Caco-2 (cell line): ENCODE data around the gene CREBBP. TPM values are rescaled to one million over a fixed set of nuclear protein-coding genes. Genes with fewer than 3 reads are reported as not detected.

Experiments used
- BruUV-seq: library from RNA; stranded (reverse); fragments of 400-500 nt; replicated peaks from 2 replicates; lab custom pipeline; 2021; lab: Mats Ljungman, UMichigan
- CTCF ChIA-PET: fragments of 300-600 bp; sonication (Branson Sonifier 250); formaldehyde crosslinking; loops from one replicate; lab custom pipeline; 2022; ENCODE audit warnings: antibody characterized with exemption; lab: Charles Lee
- POLR2A ChIA-PET: fragments of 300-600 bp; sonication (Branson Sonifier 250); formaldehyde crosslinking; loops from one replicate; lab custom pipeline; 2022; ENCODE audit warnings: antibody characterized with exemption; lab: Charles Lee
- DNase-seq, 2 experiments: peaks; one replicate each; pipeline versions ENCODE4 v3.0.0 to v3.0.0-alpha.2; 2020 to 2022
- H3K27me3 ChIP-seq: replicated peaks from 2 replicates; pipeline ENCODE4 v1.6.0; 2011; ENCODE audit warnings: low read length; ENCODE audit not compliant: control insufficient read depth, insufficient read depth
- H3K36me3 ChIP-seq: 2 replicates; pipeline ENCODE4 v1.5.1; 2011; ENCODE audit warnings: low read length; ENCODE audit not compliant: control insufficient read depth, insufficient read depth
- H3K4me1 ChIP-seq: fragments of 250-450 bp; sonication (Bioruptor Pico); 2 replicates; pipeline ENCODE4 v1.5.1; 2020; ENCODE audit warnings: mild to moderate bottlenecking
- H3K4me3 ChIP-seq: 2 replicates; pipeline ENCODE4 v1.5.1; 2011; ENCODE audit warnings: low read depth, mild to moderate bottlenecking, control low read depth, low read length
- H3K9me3 ChIP-seq: fragments of 250-450 bp; sonication (Bioruptor Pico); 2 replicates; pipeline ENCODE4 v1.5.1; 2020; ENCODE audit warnings: mild to moderate bottlenecking, moderate library complexity
- H3K27ac Mint-ChIP-seq: one replicate; pipeline ENCODE4 v1.8.0; 2022; ENCODE audit warnings: mixed read lengths; ENCODE audit not compliant: unreplicated experiment
- H3K27me3 Mint-ChIP-seq: one replicate; pipeline ENCODE4 v1.8.0; 2022; ENCODE audit warnings: mixed read lengths; ENCODE audit not compliant: insufficient read depth, unreplicated experiment
- H3K36me3 Mint-ChIP-seq: one replicate; pipeline ENCODE4 v1.8.0; 2022; ENCODE audit warnings: mild to moderate bottlenecking, mixed read lengths; ENCODE audit not compliant: insufficient read depth, unreplicated experiment
- H3K4me1 Mint-ChIP-seq: one replicate; pipeline ENCODE4 v1.8.0; 2022; ENCODE audit warnings: low read depth, mixed read lengths; ENCODE audit not compliant: unreplicated experiment
- H3K4me3 Mint-ChIP-seq: one replicate; pipeline ENCODE4 v1.8.0; 2022; ENCODE audit warnings: mild to moderate bottlenecking, moderate library complexity, mixed read lengths; ENCODE audit not compliant: unreplicated experiment
- H3K9me3 Mint-ChIP-seq: one replicate; pipeline ENCODE4 v1.8.0; 2022; ENCODE audit warnings: mixed read lengths; ENCODE audit not compliant: unreplicated experiment
- CTCF ChIP-seq, 2 experiments: fragments of 200-600 bp in 1 of 2; IDR thresholded peaks; 1 replicate in 1 of 2; 2 replicates in 1 of 2; pipeline versions ENCODE4 v1.5.1 to v1.8.0; 2011 to 2022; ENCODE audit warnings: antibody characterized with exemption in 1 of 2, control low read depth in 1 of 2, inconsistent platforms in 1 of 2, low read depth in 1 of 2, low read length in 1 of 2, mild to moderate bottlenecking in 1 of 2, moderate library complexity in 1 of 2; ENCODE audit not compliant: insufficient read depth in 1 of 2, severe bottlenecking in 1 of 2, unreplicated experiment in 1 of 2
- intact Hi-C: fragments of 100-400 bp; cut with micrococcal nuclease; formaldehyde crosslinking; loops from one replicate; pipeline ENCODE4 v1.10.0; 2022; ENCODE audit not compliant: unreplicated experiment
- total RNA-seq: library from RNA; stranded (reverse); gene quantifications from 2 replicates; pipeline ENCODE4 v1.2.3, GENCODE V29; 2022

Gene CREBBP
- total RNA-seq, 1 experiment from 2014 or later: 65.3 TPM

DNA sequence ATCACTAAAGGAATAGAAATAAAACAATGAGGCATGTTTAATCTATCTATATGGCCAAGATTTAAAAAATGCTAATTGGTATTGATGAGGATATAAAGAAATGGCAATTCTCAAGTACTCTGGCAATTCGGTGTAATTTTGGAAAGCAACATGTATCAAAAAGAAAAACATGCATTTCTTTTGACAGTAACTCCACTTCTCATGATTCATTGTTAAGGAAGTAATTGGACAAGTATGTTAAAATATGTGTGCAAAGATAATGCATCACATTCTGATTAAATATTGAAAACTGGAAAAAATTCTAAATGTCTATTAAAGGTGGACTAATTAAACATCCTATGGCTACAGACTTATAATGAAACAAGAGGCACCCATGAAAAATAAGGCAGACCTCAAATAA lies 81.2 kb downstream of the CREBBP start:
- intact Hi-C loops: no loop called here
- ChIA-PET POLR2A (no interaction called here), CTCF (no interaction called here)
- Histone ChIP-seq H3K27me3 (no peaks in the 10 kb centered on the region), H3K9me3 (no peaks in the 10 kb centered on the region), H3K36me3 (no peaks in the 10 kb centered on the region), H3K4me1 (peaks cover 7% of the 10 kb centered on the region; the same call in 1 of the 2 replicates), H3K4me3 (no peak overlapping the region)
- H3K36me3 Mint-ChIP-seq: peaks cover 7% of the 10 kb centered on the region
- no peaks in the 10 kb centered on the region for H3K4me1 Mint-ChIP-seq
- no peaks in the 10 kb centered on the region for H3K27me3 Mint-ChIP-seq
- no peak for DNase-seq
- H3K4me3 Mint-ChIP-seq: no peak overlapping the region
- H3K27ac Mint-ChIP-seq: no peak overlapping the region
- no TSS peak for BruUV-seq
- TF ChIP-seq CTCF (IDR thresholded peaks at IDR 0.05; ENCODE audit: insufficient read depth in 1 of 2, low read depth in 1 of 2, low read length in 1 of 2, severe bottlenecking in 1 of 2, unreplicated experiment in 1 of 2): no peak
- H3K9me3 Mint-ChIP-seq: no peaks in the 10 kb centered on the region

DNA sequence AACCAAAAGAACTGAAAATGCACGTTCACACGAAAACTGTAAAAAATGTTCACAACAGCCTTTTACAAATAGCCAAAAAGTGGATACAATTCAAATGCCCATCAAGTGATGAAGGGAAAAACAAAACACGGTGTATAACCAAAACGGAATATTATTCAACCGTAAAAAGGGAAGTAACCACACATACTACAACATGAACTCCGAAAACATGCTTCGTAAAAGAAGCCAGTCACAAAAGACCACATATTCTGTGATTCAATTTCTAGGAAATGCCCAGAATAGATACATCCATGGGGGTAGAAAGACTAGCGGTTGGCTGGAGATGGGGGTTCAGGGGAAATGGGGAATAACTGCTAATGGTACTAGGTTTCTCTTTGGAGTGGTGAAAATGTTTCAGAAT lies 81.7 kb downstream of the CREBBP start:
- Histone ChIP-seq H3K9me3 (no peaks in the 10 kb centered on the region), H3K4me3 (no peak overlapping the region), H3K4me1 (peaks cover 7% of the 10 kb centered on the region; the same call in 1 of the 2 replicates), H3K27me3 (no peaks in the 10 kb centered on the region), H3K36me3 (no peaks in the 10 kb centered on the region)
- POLR2A ChIA-PET: no interaction called here
- Mint-ChIP-seq H3K36me3 (peaks cover 7% of the 10 kb centered on the region), H3K9me3 (no peaks in the 10 kb centered on the region), H3K27ac (no peak overlapping the region), H3K4me3 (no peak overlapping the region), H3K4me1 (no peaks in the 10 kb centered on the region), H3K27me3 (no peaks in the 10 kb centered on the region)
- CTCF ChIA-PET: no interaction called here
- no TSS peak for BruUV-seq
- TF ChIP-seq CTCF (IDR thresholded peaks at IDR 0.05; ENCODE audit: insufficient read depth in 1 of 2, low read depth in 1 of 2, low read length in 1 of 2, severe bottlenecking in 1 of 2, unreplicated experiment in 1 of 2): no peak
- no peak for DNase-seq
- intact Hi-C loops: no loop called here

DNA sequence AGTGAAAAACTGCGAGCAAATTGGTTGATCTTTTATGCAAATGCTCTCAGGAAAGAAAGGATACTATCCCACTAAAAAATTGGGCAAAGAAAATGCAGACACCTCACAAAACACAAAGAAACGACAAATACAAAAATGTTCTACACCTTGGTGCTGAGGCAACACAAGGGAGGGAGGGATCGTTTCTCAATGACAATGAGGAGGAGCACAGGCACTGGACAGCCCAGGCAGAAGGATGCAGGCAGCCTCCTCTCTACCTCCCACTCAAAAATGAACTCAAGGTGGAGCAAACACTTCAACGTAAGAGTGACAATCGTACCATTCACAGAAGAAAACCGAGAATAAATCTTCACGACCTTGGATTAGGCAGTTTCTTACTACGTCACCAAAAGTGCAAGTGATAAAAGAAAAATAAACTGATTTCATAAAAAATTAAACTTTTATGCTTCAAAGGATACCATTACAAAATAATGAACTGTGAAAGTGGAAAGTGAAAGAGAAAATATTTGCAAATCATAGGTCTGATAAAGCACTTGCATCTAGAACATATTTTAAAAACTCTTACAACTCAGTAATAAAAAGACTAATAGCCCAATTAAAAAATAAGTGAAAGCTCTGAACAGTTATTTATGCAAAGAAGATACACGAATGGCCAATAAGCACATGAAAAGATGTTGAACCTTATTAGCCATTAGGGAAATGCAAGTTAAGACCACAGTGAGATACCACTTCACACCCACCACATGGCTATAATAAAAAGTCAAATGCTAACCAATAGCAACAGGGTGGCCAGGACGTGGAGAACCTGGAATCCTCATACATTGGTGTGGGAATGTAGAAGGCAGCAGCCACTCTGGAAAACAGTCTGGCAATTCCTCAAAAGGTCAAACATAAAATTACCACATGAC lies 82.4 kb downstream of the CREBBP start:
- no peaks in the 10 kb centered on the region for H3K4me1 Mint-ChIP-seq
- no peak overlapping the region for H3K4me3 ChIP-seq
- POLR2A ChIA-PET: no interaction called here
- no TSS peak for BruUV-seq
- DNase-seq: no peak
- CTCF ChIA-PET: no interaction called here
- H3K27ac Mint-ChIP-seq: no peak overlapping the region
- H3K4me3 Mint-ChIP-seq: no peak overlapping the region
- no peaks in the 10 kb centered on the region for H3K9me3 ChIP-seq
- no peaks in the 10 kb centered on the region for H3K9me3 Mint-ChIP-seq
- peaks cover 10% of the 10 kb centered on the region for H3K36me3 Mint-ChIP-seq
- no peaks in the 10 kb centered on the region for H3K27me3 Mint-ChIP-seq
- intact Hi-C loops: no loop called here
- H3K4me1 ChIP-seq: peaks cover 7% of the 10 kb centered on the region; the same call in 1 of the 2 replicates
- H3K27me3 ChIP-seq: no peaks in the 10 kb centered on the region
- H3K36me3 ChIP-seq: no peaks in the 10 kb centered on the region
- TF ChIP-seq CTCF (IDR thresholded peaks at IDR 0.05; ENCODE audit: insufficient read depth in 1 of 2, low read depth in 1 of 2, low read length in 1 of 2, severe bottlenecking in 1 of 2, unreplicated experiment in 1 of 2): no peak
